ACHN (cell line): ENCODE measurements around the gene SSBP2.
"Not testable (repeated sequence)": the region's sequence is repeated elsewhere in the genome, so short reads cannot be mapped to it uniquely, and the experiment has no call there.

ENCODE experiments used
- DNase-seq: peaks from one replicate; pipeline ENCODE4 v3.0.0-alpha.2; 2015
- in situ Hi-C: cut with HindIII; loops from 2 replicates; pipeline ENCODE4 v1.10.0; 2017; ENCODE audit warnings: low sequenced_read_pairs, low pct_ligation_motif_present, low pct_unique_long_range_greater_than_20kb

Gene SSBP2

DNA sequence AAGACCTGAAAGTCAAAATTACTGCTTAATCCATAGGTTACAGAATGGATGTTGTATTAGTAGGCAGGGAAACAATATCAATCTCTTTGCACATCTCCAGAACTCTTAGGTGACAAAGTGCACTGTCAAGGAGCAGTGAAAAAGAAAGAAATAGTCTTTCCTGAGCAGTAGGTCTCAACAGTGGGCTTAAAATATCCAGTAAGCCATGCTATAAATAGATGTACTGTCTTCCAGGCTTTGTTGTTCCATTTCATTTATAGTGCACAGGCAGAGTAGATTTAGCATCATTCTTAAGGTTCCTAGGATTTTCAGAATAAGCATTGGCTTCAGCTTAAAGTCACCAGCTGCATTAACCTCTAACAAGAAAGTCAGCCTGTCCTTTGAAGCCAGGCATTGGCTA is 50.7 kb downstream of the SSBP2 start:
- no peak for DNase-seq
- in situ Hi-C loops, result no loop called here

DNA sequence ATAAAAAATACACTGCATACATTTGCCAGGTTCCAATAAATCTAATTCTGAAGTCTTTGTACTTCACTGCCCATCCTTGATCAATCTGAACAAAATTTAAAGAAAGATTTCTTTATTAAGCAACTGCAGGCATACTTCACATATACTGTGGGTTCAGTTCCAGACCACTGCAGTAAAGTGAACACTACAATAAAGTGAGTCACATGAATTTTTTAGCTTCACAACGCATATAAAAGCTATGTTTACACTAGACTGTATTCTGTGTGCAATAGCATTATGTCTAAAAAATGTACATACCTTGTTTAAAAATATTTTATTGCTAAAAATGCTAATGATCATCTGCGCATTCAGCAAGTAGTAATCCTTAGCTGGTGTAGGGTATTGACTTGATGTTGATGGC is 52.1 kb downstream of the SSBP2 start:
- no peak for DNase-seq
- in situ Hi-C loops, result no loop called here

DNA sequence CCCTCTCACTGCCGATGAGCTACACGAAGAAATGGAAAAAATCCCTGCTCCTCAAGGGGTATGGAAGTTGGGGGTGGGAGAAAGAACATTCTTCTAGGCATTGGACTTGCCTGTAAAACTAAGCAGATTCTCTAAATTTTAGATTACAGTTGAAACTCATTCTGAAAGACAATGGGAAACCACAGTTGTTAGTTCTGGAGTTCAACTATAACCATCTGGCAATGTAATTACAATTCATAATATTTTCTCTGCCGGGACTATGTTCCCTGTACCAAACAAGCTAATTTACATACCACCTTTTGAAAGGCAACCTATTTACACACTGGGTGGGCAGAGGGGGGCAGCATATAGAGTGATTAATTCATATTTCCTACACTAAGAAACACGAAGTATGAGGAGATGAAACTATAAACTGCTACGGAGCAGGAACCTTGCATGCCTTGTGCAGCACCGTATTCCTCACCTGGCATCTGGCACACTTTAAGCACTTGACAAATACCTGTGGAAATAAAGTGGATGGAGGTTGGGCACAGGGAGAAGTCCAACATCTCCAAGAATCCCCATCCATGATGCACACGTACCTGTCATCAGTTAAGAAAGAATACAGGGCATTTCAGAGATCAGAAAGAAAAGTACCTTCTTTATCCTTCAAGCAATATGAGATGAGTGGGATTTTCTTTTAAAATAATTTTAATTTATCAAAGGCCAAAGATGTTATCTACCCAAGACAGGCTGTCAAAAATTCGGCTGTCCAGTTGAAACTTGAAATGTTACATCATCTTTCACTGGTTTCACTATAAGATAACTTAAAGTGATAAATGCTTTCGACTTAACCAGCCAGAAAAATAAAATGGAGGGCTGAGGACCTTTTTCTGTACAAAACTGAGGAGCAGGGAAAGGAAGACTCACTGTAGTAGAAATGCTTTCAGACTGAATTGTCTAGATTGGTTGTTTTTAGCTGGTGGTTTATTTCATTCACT is 54.2 kb downstream of the SSBP2 start:
- no peak for DNase-seq
- in situ Hi-C loops, result no loop called here

DNA sequence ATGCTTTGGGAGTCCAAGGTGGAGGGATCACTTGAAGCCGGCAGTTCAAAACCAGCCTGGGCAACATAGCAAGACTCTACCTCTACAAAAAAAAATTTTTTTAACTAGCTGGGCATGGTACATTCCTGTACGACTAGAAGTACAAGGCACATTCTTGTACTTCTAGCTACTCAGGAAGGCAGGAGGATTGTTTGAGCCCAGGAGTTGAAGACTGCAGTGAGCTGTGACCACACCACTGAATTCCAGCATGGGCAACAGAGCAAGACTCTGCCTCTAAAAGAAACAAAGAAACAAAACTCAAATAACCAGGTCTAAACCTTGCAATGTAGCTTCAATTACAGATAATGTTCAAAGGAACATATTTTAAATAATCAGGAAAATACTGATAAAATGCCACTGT is 56.2 kb downstream of the SSBP2 start:
- in situ Hi-C loops, result no loop called here
- DNase-seq, result peak; percentile 9

DNA sequence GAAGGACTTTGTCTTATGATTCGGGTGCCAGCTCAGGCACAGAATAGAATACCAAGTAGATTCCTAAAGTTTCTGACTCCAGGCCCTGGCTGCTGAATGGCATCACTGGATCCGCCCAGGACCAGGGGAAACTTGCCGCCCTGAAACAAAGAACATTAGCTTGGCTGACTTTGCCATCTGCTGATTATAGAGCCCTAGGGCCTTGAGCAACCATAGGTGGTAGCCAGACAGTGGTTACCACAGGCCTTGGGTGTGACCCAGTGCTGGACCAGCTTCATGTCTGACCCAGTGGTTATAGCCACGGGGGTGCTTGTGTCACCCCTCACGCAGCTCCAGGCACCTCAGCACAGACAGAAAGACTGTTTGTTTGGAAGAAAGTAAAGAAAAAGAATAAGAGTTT is 62.7 kb downstream of the SSBP2 start:
- in situ Hi-C loops, result no loop called here
- no peak for DNase-seq

DNA sequence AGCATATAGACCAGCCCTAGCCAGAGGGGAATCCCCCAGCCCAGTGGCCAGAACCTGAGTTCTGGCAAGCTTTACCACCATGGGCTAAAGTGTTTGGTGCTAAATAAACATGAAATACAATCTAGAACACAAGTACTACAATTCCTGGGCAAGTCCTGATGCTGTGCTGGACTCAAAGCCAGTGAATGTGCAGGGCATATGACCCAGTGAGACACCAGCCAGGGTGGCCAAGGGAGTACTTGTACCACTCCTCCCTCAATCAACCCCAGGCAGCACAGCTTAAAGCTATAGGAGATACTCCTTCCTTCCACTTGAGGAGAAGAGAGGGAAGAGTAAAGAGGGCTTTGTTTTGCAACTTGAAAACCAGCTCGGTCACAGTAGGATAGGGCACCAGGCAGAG is 63.6 kb downstream of the SSBP2 start:
- no peak for DNase-seq
- in situ Hi-C loops, result no loop called here

DNA sequence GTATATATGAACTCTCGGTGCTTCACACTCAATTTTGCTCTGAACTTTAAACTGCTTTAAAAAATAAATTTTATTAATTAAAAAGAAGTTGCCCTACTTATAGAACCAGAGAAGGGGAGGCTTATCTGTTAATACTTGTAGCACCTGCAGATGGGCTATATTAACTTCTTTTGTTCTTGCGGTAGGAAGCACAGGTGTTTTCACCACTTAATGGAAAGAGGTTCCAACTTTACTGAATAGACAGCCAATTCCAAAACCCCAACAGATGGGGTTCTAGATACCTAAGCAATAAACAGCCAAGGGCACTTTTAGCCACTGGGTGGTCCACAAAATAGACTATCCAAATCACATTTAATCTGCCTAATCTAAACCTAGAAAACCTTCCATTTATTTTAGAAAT is 65.4 kb downstream of the SSBP2 start:
- in situ Hi-C loops, result no loop called here
- no peak for DNase-seq

DNA sequence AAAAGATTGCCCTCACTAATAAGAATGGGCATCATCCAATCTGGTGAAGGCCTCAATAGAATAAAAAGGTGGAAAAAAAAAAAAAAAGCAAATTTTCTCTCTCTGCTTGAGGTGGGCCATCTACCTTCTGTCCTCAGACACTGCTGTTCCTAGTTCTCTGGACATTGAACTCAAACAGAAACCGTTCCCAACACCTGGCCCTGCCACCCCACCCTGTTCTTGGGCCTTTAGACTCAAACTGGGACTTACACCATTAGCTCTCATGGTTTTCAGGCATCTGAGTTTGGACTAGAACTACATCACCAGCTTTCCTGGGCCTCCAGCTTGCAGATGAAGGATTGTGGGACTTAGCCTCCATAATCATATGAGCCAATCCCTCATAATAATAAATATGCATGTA is 71.0 kb downstream of the SSBP2 start:
- in situ Hi-C loops, result no loop called here
- DNase-seq, result no peak

DNA sequence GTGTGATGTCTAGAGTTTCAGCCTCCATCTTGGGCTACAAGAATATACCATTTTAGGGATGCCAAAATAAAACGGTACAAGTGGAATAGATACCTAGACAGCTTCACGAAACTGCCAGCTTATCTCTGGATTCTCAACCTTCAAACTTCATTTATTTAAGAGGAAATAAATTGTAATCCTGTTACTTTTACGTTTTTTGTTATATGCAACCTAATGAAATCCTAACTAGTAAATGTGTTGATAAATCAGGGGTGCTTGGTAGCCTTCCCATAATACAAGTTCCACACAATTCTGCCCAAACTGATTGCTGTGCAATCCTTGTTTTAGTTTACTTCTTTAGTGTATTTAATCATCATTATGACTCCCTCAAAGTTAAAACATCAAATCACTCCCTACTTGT is 75.5 kb downstream of the SSBP2 start:
- in situ Hi-C loops, result no loop called here
- DNase-seq, result no peak

DNA sequence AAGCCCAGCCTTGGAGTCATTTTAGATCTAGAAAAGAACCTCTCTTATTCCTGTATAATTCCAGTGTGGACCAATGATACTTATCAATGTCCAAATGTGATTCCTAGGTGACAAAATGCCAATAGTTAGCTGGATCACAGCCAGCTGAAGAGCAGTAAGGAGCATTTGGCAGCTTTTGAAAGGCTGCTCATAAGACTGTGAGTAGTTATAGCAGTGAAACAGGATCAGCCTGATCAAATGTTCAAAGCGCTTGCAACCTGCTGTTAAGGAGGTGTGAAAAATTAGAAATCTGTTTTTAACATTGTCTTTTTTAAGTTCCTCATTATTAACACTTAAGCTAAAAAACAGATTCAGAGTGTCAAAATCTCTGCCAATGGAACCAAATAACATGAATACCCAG is 85.1 kb downstream of the SSBP2 start:
- DNase-seq, result no peak
- in situ Hi-C loops, result no loop called here

DNA sequence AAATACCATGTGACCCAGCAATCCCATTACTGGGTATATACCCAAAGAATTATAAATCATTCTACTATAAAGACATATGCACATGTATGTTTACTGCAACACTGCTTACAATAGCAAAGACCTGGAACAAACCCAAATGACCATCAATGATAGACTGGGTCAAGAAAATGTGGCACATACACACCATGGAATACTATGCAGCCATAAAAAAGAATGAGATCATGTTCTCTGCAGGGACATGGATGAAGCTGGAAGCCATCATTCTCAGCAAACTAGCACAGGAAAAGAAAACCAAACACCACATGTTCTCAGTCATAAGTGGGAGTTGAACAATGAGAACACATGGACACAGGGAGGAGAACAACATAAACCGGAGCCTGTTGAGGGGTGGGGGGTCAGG is 90.3 kb downstream of the SSBP2 start:
- in situ Hi-C loops, DNase-seq: not testable (repeated sequence)

DNA sequence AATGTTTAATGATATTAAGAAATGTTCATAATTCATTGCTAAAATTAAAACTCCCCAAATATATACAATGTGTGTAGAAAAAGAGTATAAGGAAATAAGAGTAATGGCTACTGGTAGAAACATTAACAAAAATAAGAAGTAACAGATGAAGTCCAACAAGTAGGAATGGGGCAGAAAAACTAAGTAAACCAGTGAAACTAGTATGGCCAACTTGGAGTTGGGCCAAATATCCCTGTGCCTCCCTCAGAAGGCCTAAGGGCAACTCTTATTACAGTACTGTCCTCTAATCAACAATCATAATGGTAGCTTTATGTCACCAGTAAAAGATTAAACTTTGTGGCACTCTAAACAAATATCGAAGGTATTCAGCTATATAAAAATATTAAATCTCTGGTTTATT is 93.5 kb downstream of the SSBP2 start:
- DNase-seq, result no peak
- in situ Hi-C loops, result no loop called here

DNA sequence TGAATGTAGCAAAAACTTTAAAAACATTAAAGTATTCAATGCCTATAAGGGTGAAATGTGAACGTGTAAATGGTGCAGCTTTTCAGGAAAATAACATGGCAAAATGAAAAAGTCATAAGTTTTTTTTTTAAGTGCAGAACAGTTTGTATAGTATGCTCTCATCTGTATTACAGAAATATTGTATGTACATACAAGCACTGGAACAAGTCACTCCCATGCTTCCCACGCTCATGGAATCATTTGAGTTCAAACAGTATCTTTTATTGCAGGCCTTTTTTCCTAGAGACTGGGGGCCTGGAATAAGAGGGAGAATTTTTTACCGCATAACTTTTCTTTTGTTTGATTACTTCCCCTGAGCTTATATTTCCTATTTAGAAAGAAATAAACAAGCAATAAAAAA is 94.1 kb downstream of the SSBP2 start:
- in situ Hi-C loops, result no loop called here
- DNase-seq, result no peak

DNA sequence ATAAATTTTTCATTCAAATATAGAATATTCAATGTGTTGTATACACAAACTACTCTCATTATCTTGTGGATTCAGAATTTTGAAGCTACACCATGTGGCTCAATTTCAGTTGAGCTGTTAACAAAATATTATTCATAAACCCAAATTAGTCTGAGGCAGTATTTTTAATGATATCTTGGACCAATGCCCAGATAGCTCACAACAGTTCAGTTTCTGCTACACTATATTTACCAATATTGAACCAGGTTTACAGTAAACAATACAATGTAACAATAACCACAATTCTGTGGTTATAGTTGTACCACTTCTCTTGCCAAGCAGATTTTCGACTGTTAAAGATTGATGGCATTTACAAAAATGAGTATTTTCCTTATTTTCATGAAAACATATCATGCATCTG is 99.9 kb downstream of the SSBP2 start:
- DNase-seq, result no peak

DNA sequence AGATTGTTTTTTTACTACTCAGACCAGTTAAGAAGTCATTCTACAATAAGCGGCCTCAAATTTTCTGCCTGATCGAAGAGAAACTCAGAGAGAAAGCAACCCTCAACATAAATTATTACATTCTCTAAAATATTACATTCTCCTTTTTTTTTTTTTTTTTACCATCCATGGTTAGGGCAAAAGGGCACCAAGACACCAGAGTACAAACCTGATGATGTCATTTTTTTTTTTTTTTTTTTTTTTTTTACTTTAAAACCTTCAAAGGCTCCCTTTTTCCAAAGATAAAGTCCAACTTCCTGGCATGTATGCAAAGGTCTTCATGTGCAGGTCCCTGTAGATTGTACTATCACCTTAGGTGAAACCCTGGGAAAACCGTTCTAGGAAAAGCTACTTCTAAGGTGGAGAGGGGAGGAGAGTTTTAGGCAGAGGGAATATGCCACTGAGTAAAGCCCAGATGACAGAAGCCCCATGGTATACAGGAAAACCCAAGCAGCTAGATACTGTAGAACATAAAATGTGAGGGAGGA is 104.4 kb downstream of the SSBP2 start:
- in situ Hi-C loops, result no loop called here
- DNase-seq, result no peak

More for the DNA sequence above, 99.9 kb downstream of the SSBP2 start:
- in situ Hi-C loops, result no loop called here

DNA sequence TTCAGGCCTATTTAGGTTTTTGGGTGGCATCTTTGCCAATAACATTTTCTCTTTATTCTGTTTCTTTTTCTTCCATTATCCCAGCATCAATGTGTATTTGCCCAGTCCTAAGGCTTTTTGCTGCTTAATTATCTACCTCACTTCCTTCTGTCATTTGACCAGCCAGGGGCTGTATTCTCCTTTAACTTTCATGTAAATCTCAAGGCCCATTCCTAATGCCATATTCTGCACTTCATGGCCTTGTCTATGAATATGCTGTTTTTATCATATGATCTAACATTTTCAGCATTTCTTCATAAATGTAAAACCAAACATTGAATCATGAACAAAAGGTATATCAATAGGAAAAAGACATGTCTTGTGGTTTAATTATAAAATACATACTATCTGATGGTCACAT is 108.7 kb downstream of the SSBP2 start:
- in situ Hi-C loops, result no loop called here
- DNase-seq, result no peak

DNA sequence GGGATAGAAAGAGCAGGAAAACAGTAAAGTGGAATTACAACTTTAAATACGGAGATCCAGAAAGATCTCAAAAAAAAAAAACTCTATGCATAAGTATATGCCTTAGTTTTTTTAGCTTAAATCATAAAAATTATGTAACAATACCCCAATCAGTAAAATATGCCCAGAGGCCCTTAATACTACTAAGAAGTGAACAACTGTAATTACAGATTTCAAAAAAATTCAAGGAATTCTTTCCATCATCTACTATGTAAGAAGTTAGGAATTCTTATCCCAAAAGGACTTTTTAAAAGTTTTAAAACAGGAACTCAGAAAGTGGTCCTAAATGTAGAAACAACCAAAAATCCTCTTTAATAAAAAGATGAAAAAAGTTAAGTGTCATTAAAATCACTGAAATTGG is 111.3 kb downstream of the SSBP2 start:
- no peak for DNase-seq
- in situ Hi-C loops, result no loop called here

DNA sequence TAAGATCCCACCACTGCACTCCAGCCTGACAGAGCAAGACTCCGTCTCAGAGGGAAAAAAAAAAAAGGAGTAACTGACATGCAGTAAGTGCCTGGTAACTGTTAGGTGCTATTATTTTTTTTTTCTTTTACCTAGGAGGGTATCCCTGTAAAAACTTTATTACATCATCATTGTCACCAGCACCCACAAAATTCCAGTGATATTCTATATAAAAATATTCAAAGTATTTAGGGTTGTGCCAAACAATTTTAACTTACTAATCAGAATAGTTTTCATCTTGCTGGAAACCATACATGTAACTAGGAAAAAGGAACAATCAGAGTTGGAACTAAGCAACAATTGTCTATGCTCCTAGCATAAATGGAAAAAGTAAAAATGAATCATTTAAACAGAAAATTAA is 112.4 kb downstream of the SSBP2 start:
- DNase-seq, result no peak
- in situ Hi-C loops, result no loop called here

DNA sequence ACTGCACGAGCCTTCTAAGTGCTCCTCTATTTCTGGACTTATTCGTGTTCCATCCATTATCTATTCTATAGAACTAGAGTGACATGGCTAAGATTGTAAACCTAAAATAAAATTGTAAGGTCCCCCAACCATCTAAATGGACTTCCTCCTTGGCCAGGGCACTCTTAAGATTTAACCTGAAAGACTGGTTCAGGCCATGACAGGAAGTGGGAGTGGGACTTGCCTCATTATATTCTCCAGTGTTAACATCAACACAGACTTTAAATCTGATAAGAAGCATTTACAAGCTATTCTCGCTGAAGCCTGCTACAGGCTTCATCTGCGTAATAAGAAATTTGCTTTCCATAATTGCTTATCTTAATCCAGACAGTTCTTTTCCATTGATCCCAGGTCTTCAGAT is 117.0 kb downstream of the SSBP2 start:
- in situ Hi-C loops, result no loop called here
- DNase-seq, result no peak

DNA sequence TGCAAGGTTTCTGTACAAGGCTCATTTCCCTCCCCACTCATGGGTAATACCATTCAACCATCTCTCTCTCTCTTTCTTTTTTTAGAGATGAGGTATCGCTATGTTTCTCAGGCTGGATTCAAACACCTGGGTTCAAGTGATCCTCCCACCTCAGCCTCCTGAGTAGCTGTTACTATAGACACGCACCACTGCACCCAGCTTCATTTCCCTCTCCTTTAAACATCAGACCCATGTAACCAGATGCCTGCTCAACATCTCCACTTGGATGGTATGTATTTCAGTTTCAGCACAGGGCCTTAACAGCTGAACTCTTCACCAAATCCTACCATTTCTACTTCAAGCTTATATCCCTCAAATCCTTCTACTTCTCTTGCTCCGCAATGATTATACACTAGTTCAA is 117.4 kb downstream of the SSBP2 start:
- in situ Hi-C loops, result no loop called here
- no peak for DNase-seq
